PC-9 (cell line): ENCODE data around the gene RFC2. TPM values are rescaled to one million over a fixed set of nuclear protein-coding genes. Genes with fewer than 3 reads are reported as not detected.

Source experiments
- BruUV-seq: library from RNA; stranded (reverse); fragments of 400-500 nt; replicated peaks from 2 replicates; lab custom pipeline; 2021; lab: Mats Ljungman, UMichigan
- CTCF ChIA-PET: fragments of 300-600 bp; sonication (Branson Sonifier 250); formaldehyde crosslinking; loops from one replicate; lab custom pipeline; 2022; ENCODE audit warnings: antibody characterized with exemption; lab: Charles Lee
- POLR2A ChIA-PET: fragments of 300-600 bp; sonication (Branson Sonifier 250); formaldehyde crosslinking; loops from one replicate; lab custom pipeline; 2022; ENCODE audit warnings: antibody characterized with exemption; ENCODE audit not compliant: unreplicated experiment; lab: Charles Lee
- DNase-seq, 2 experiments: peaks; one replicate each; pipeline versions ENCODE4 v3.0.0 to v3.0.0-alpha.2; 2015 to 2022; ENCODE audit warnings: mixed read lengths in 1 of 2
- H2AFZ ChIP-seq: fragments of 200-600 bp; sonication (generic); 2 replicates; pipeline ENCODE4 v1.8.1; 2017; ENCODE audit warnings: antibody characterized with exemption
- H3F3A ChIP-seq: fragments of 200-600 bp; sonication (generic); 2 replicates; pipeline ENCODE4 v1.8.1; 2017; ENCODE audit warnings: antibody characterized with exemption, mild to moderate bottlenecking, low read depth; ENCODE audit not compliant: insufficient read depth
- H3K27ac ChIP-seq: fragments of 200-600 bp; sonication (generic); 2 replicates; pipeline ENCODE4 v1.6.1; 2016; ENCODE audit warnings: mixed run types
- H3K27me3 ChIP-seq: fragments of 200-600 bp; sonication (generic); 2 replicates; pipeline ENCODE4 v1.6.1; 2016; ENCODE audit warnings: low read depth, mixed run types; ENCODE audit not compliant: insufficient read depth
- H3K36me3 ChIP-seq: fragments of 200-600 bp; sonication (generic); 2 replicates; pipeline ENCODE4 v1.6.1; 2016; ENCODE audit warnings: low read depth, mixed run types
- H3K4me1 ChIP-seq: fragments of 200-600 bp; sonication (generic); replicated peaks from 2 replicates; pipeline ENCODE4 v1.6.1; 2016; ENCODE audit warnings: mixed run types; ENCODE audit not compliant: insufficient read depth
- H3K4me2 ChIP-seq: fragments of 200-600 bp; sonication (generic); 2 replicates; pipeline ENCODE4 v1.6.1; 2017; ENCODE audit warnings: mixed run types
- H3K4me3 ChIP-seq: fragments of 200-600 bp; sonication (generic); 2 replicates; pipeline ENCODE4 v1.6.1; 2016; ENCODE audit warnings: mixed run types
- H3K79me2 ChIP-seq: fragments of 200-600 bp; sonication (generic); 2 replicates; pipeline ENCODE4 v1.6.1; 2017; ENCODE audit warnings: low read depth, mixed run types
- H3K9me2 ChIP-seq: fragments of 200-600 bp; sonication (generic); 2 replicates; pipeline ENCODE4 v1.8.1; 2017; ENCODE audit warnings: mild to moderate bottlenecking; ENCODE audit not compliant: insufficient read depth
- H3K9me3 ChIP-seq: fragments of 200-600 bp; sonication (generic); 2 replicates; pipeline ENCODE4 v1.8.1; 2016; ENCODE audit warnings: low read depth; ENCODE audit not compliant: insufficient read depth
- H4K20me1 ChIP-seq: fragments of 200-600 bp; sonication (generic); 2 replicates; pipeline ENCODE4 v1.8.1; 2017; ENCODE audit not compliant: insufficient read depth
- CTCF ChIP-seq: fragments of 200-600 bp; sonication (generic); conservative IDR thresholded peaks from 2 replicates; pipeline ENCODE4 v1.6.1; 2017; ENCODE audit warnings: mixed run types, antibody characterized with exemption, mild to moderate bottlenecking, moderate library complexity
- EZH2 ChIP-seq: fragments of 200-600 bp; sonication (generic); IDR thresholded peaks from 2 replicates; pipeline ENCODE4 v1.8.0; 2017; ENCODE audit warnings: antibody characterized with exemption, low read depth
- intact Hi-C: fragments of 100-400 bp; cut with micrococcal nuclease; formaldehyde crosslinking; loops from one replicate; pipeline ENCODE4 v1.10.0; 2022; ENCODE audit not compliant: unreplicated experiment
- total RNA-seq: library from RNA; stranded (reverse); gene quantifications from 2 replicates; pipeline ENCODE4 v1.2.3, GENCODE V29; 2021

RFC2 gene
- total RNA-seq, 1 experiment from 2014 or later, result 75.7 TPM

- no peaks in the 10 kb centered on the region for H3K36me3 ChIP-seq
- H4K20me1 ChIP-seq, result no peaks in the 10 kb centered on the region; the same call in 1 of the 2 replicates
- H3K4me2 ChIP-seq, result peak overlapping the region; percentile 92
- peaks cover 32% of the 10 kb centered on the region for H3K4me1 ChIP-seq
- intact Hi-C loops, result loop anchor here (5.0 kb wide), 1 partner anchor 101 kb away; no protein-coding TSS in a partner anchor
- BruUV-seq, result no TSS peak
- H3K9me2 ChIP-seq, result no peaks in the 10 kb centered on the region
- DNase-seq, result no peak
- no peak overlapping the region for H3K27ac ChIP-seq
- H3K9me3 ChIP-seq, result no peaks in the 10 kb centered on the region
- CTCF ChIA-PET, result no interaction called here
- H3F3A ChIP-seq, result peaks cover 19% of the 10 kb centered on the region; the same call in 1 of the 2 replicates
- H3K27me3 ChIP-seq, result no peaks in the 10 kb centered on the region
- peaks cover 10% of the 10 kb centered on the region; the same call in 1 of the 2 replicates for H3K79me2 ChIP-seq
- no peak for TF ChIP-seq EZH2
- TF ChIP-seq CTCF, result no peak
- H3K4me3 ChIP-seq, result no peak overlapping the region; the same call in 1 of the 2 replicates
- no peak overlapping the region for H2AFZ ChIP-seq
- POLR2A ChIA-PET, result no interaction called here
Observed at GRCh38 chr7:74290981-74291441, 36.8 kb upstream of the RFC2 start.

- Histone ChIP-seq H3K4me2 (peak overlapping the region; percentile 92), H3K36me3 (no peaks in the 10 kb centered on the region), H3K27me3 (no peaks in the 10 kb centered on the region), H3K9me3 (no peaks in the 10 kb centered on the region), H3F3A (peaks cover 19% of the 10 kb centered on the region; the same call in 1 of the 2 replicates), H3K9me2 (no peaks in the 10 kb centered on the region), H2AFZ (no peak overlapping the region), H3K4me3 (peak overlapping the region; percentile 70; the same call in 1 of the 2 replicates), H3K79me2 (peaks cover 10% of the 10 kb centered on the region; the same call in 1 of the 2 replicates), H3K27ac (no peak overlapping the region), H4K20me1 (no peaks in the 10 kb centered on the region; the same call in 1 of the 2 replicates), H3K4me1 (peaks cover 32% of the 10 kb centered on the region)
- intact Hi-C loops, result loop anchor here (5.0 kb wide), 1 partner anchor 102 kb away; no protein-coding TSS in a partner anchor
- ChIA-PET POLR2A (no interaction called here), CTCF (interaction anchor here (0.5 kb wide), 1 partner anchor 23 kb away, joined by 6 read pairs; no protein-coding TSS in a partner anchor)
- DNase-seq, result no peak
- no TSS peak for BruUV-seq
- TF ChIP-seq CTCF (no peak), EZH2 (no peak)
Observed at GRCh38 chr7:74290553-74290950, 36.4 kb upstream of the RFC2 start.

- ChIA-PET CTCF (interaction anchor here (0.5 to 0.6 kb wide), 3 partner anchors 22 to 26 kb away, joined by 4 to 6 read pairs (median 4); no protein-coding TSS in a partner anchor), POLR2A (interaction anchor here (0.6 to 0.8 kb wide), 2 partner anchors 8 to 22 kb away, joined by 6 to 10 read pairs; no protein-coding TSS in a partner anchor)
- Histone ChIP-seq H3K4me1 (peaks cover 36% of the 10 kb centered on the region), H3K36me3 (no peaks in the 10 kb centered on the region), H3K27ac (no peak overlapping the region), H3K79me2 (peaks cover 10% of the 10 kb centered on the region; the same call in 1 of the 2 replicates), H3K4me2 (peak overlapping the region; percentile 92), H2AFZ (peak overlapping the region; percentile 81; the same call in 1 of the 2 replicates), H4K20me1 (no peaks in the 10 kb centered on the region; the same call in 1 of the 2 replicates), H3K9me2 (no peaks in the 10 kb centered on the region), H3K4me3 (peak overlapping the region; percentile 70), H3K27me3 (no peaks in the 10 kb centered on the region), H3F3A (peaks cover 19% of the 10 kb centered on the region; the same call in 1 of the 2 replicates), H3K9me3 (no peaks in the 10 kb centered on the region)
- intact Hi-C loops, result loop anchor here (5.0 kb wide), 2 partner anchors 38 to 102 kb away; partner anchors contain the start of gene RFC2
- BruUV-seq, result no TSS peak
- DNase-seq, result no peak
- TF ChIP-seq CTCF (no peak), EZH2 (no peak)
Observed at GRCh38 chr7:74289659-74290552, 35.7 kb upstream of the RFC2 start.
